DND-41 (cell line): ENCODE measurements around the gene SERHL2.
"Not testable (repeated sequence)": the region's sequence is repeated elsewhere in the genome, so short reads cannot be mapped to it uniquely, and the experiment has no call there.

Experiments
- ATAC-seq: fragments of 200-7000 bp; cut with Tn5 transposase; 3 replicates; pipeline ENCODE4 v1.9.1; 2021; ENCODE audit warnings: low read depth; ENCODE audit not compliant: insufficient read depth
- DNase-seq: peaks from one replicate; pipeline ENCODE4 v3.0.0-alpha.2; 2020
- H2AFZ ChIP-seq: 2 replicates; pipeline ENCODE4 v1.6.0; 2012; ENCODE audit warnings: low read depth, low read length
- H3K27ac ChIP-seq: 2 replicates; pipeline ENCODE4 v1.5.1; 2012; ENCODE audit warnings: low read length, inconsistent platforms
- H3K27me3 ChIP-seq: fragments of 200-600 bp; sonication (generic); 2 replicates; pipeline ENCODE4 v1.6.0; 2012; ENCODE audit warnings: low read length, mild to moderate bottlenecking, inconsistent platforms; ENCODE audit not compliant: insufficient read depth, poor library complexity
- H3K36me3 ChIP-seq: 2 replicates; pipeline ENCODE4 v1.5.1; 2012; ENCODE audit warnings: low read length, inconsistent platforms; ENCODE audit not compliant: insufficient read depth
- H3K4me1 ChIP-seq: 2 replicates; pipeline ENCODE4 v1.5.1; 2012; ENCODE audit warnings: mild to moderate bottlenecking, low read length; ENCODE audit not compliant: insufficient read depth
- H3K4me2 ChIP-seq: 2 replicates; pipeline ENCODE4 v1.6.0; 2012; ENCODE audit warnings: mild to moderate bottlenecking, moderate library complexity, low read length, inconsistent platforms; ENCODE audit not compliant: insufficient read depth
- H3K4me3 ChIP-seq, 2 experiments: fragments of 200-600 bp in 1 of 2; shearing (Covaris generic) in 1 of 2; 2 replicates each; pipeline ENCODE4 v1.5.1; 2012 to 2016; ENCODE audit warnings: inconsistent platforms in 2 of 2, low read length in 2 of 2, mild to moderate bottlenecking in 2 of 2, low read depth in 1 of 2, moderate library complexity in 1 of 2
- H3K79me2 ChIP-seq: 2 replicates; pipeline ENCODE4 v1.6.0; 2012; ENCODE audit warnings: low read length, inconsistent platforms; ENCODE audit not compliant: insufficient read depth
- H3K9ac ChIP-seq: 2 replicates; pipeline ENCODE4 v1.6.0; 2012; ENCODE audit warnings: low read depth, mild to moderate bottlenecking, inconsistent platforms, low read length, moderate library complexity
- H3K9me3 ChIP-seq: 2 replicates; pipeline ENCODE4 v1.5.1; 2012; ENCODE audit warnings: low read length, moderate library complexity, mild to moderate bottlenecking, inconsistent platforms; ENCODE audit not compliant: insufficient read depth, severe bottlenecking
- H4K20me1 ChIP-seq: 2 replicates; pipeline ENCODE4 v1.6.0; 2012; ENCODE audit warnings: low read length; ENCODE audit not compliant: insufficient read depth
- CTCF ChIP-seq: IDR thresholded peaks from 2 replicates; pipeline ENCODE4 v1.5.1; 2012; ENCODE audit warnings: borderline replicate concordance, low read length, moderate library complexity, mild to moderate bottlenecking; ENCODE audit not compliant: poor library complexity, severe bottlenecking; ENCODE audit errors: extremely low read depth
- EZH2 ChIP-seq: IDR thresholded peaks from 3 replicates; pipeline ENCODE4 v1.6.1; 2012; ENCODE audit warnings: borderline replicate concordance, low read depth, mild to moderate bottlenecking, moderate library complexity, low read length, inconsistent platforms; ENCODE audit not compliant: severe bottlenecking

SERHL2 gene

GRCh38 chr22:42614312-42615091, 60.7 kb downstream of the SERHL2 start, which contains the start of gene POLDIP3:
TSS of gene POLDIP3 (minus strand) at chr22:42614883. CDS start at chr22:42614857, 26 bp downstream.
- H3K27me3 ChIP-seq: no peaks in the 10 kb centered on the region
- H2AFZ ChIP-seq: peak within 1 kb of the TSS; percentile 73
- peak; percentile 64 for ATAC-seq
- peak within 1 kb of the TSS; percentile 91 to 95 for H3K4me3 ChIP-seq
- peaks cover 38% of the 10 kb centered on the region for H4K20me1 ChIP-seq
- peaks cover 52% of the 10 kb centered on the region for H3K79me2 ChIP-seq
- peak within 1 kb of the TSS; percentile 93 for H3K9ac ChIP-seq
- H3K4me1 ChIP-seq: peaks cover 55% of the 10 kb centered on the region
- H3K4me2 ChIP-seq: peak within 1 kb of the TSS; percentile 85
- no peaks in the 10 kb centered on the region for H3K9me3 ChIP-seq
- TF ChIP-seq CTCF: peak; percentile 45
- TF ChIP-seq EZH2: no peak
- H3K36me3 ChIP-seq: peaks cover 37% of the 10 kb centered on the region
- peak within 1 kb of the TSS; percentile 91 for H3K27ac ChIP-seq
- peak; percentile 98 for DNase-seq

- peak overlapping the region; percentile 60 for H3K4me2 ChIP-seq
- H3K27ac ChIP-seq: peak overlapping the region; percentile 91
- H3K36me3 ChIP-seq: peaks cover 40% of the 10 kb centered on the region
- peaks cover 44% of the 10 kb centered on the region for H3K79me2 ChIP-seq
- H3K27me3 ChIP-seq: no peaks in the 10 kb centered on the region
- H3K4me1 ChIP-seq: peaks cover 53% of the 10 kb centered on the region
- peaks cover 34% of the 10 kb centered on the region for H4K20me1 ChIP-seq
- TF ChIP-seq CTCF: no peak
- no peak for TF ChIP-seq EZH2
- DNase-seq (peak; percentile 97), ATAC-seq (peak; percentile 85)
- peak overlapping the region in 1 of 2 experiments; percentile 95; a peak in 3 of 4 replicates for H3K4me3 ChIP-seq
- peak overlapping the region; percentile 38 for H2AFZ ChIP-seq
- peak overlapping the region; percentile 93 for H3K9ac ChIP-seq
- no peaks in the 10 kb centered on the region for H3K9me3 ChIP-seq
Observed at GRCh38 chr22:42615092-42615859, 61.5 kb downstream of the SERHL2 start.

- H3K9ac ChIP-seq: peak overlapping the region; percentile 93
- H3K79me2 ChIP-seq: peaks cover 39% of the 10 kb centered on the region
- ATAC-seq, H3K9me3 ChIP-seq, DNase-seq, H3K27me3 ChIP-seq: not testable (repeated sequence)
- peak overlapping the region; percentile 91 for H3K27ac ChIP-seq
- H3K4me2 ChIP-seq: peak overlapping the region; percentile 60
- peak overlapping the region in 1 of 2 experiments; percentile 95; a peak in 2 of 4 replicates for H3K4me3 ChIP-seq
- peaks cover 50% of the 10 kb centered on the region for H3K4me1 ChIP-seq
- H4K20me1 ChIP-seq: peaks cover 28% of the 10 kb centered on the region
- peaks cover 39% of the 10 kb centered on the region for H3K36me3 ChIP-seq
- peak overlapping the region; percentile 14; the same call in 1 of the 2 replicates for H2AFZ ChIP-seq
Observed at GRCh38 chr22:42615860-42616175, 62.1 kb downstream of the SERHL2 start.
